ENCODE results near the gene RALGPS2.

Gene RALGPS2

DNA sequence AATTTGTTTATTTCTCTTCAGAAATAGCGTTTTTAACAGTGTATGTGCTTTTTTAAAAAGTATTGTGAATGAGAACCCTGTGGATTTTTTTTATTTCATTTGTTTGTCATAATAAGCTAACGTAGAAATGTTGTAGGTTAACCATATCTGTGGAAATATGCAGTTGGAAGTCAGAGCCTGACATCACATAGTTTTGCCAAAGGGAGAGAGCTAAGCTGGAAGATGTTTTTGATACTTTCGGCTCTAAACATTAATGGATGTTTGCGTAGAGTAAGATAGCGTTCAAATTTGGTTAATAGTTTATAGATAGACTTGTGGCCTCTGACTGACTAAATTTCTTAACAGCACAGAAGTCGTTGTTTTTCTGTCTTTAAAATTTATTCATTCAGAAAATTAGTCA is 193.3 kb downstream of the RALGPS2 start:
- DNase-seq (ENCODE audit: insufficient read length, low spot score), result no peak
- TF ChIP-seq TAF1 (IDR thresholded peaks at IDR 0.05; ENCODE audit: low read depth, low read length), result no peak
- no peak for TF ChIP-seq PAX5 (IDR thresholded peaks at IDR 0.05; ENCODE audit: insufficient read depth, low read length, severe bottlenecking)
- no peak for TF ChIP-seq POU2F2 (IDR thresholded peaks at IDR 0.05; ENCODE audit: low read depth, low read length)
- no peak for TF ChIP-seq SPI1 (IDR thresholded peaks at IDR 0.05; ENCODE audit: low read depth, low read length)
- TF ChIP-seq POLR2A (IDR thresholded peaks at IDR 0.05; ENCODE audit: low read depth, low read length), result no peak
- TF ChIP-seq POLR2AphosphoS5 (IDR thresholded peaks at IDR 0.05; ENCODE audit: low read depth, low read length), result no peak
- FAIRE-seq, result no peak

GRCh38 chr1:178918955-178919354 is 193.9 kb downstream of the RALGPS2 start:
- FAIRE-seq, result no peak
- TF ChIP-seq POLR2A (IDR thresholded peaks at IDR 0.05; ENCODE audit: low read depth, low read length), result no peak
- no peak for TF ChIP-seq POLR2AphosphoS5 (IDR thresholded peaks at IDR 0.05; ENCODE audit: low read depth, low read length)
- no peak for TF ChIP-seq POU2F2 (IDR thresholded peaks at IDR 0.05; ENCODE audit: low read depth, low read length)
- TF ChIP-seq PAX5 (IDR thresholded peaks at IDR 0.05; ENCODE audit: insufficient read depth, low read length, severe bottlenecking), result no peak
- DNase-seq (ENCODE audit: insufficient read length, low spot score), result no peak

GRCh38 chr1:178919581-178919980 is 194.5 kb downstream of the RALGPS2 start:
- no peak for DNase-seq (ENCODE audit: insufficient read length, low spot score)
- no peak for TF ChIP-seq POU2F2 (IDR thresholded peaks at IDR 0.05; ENCODE audit: low read depth, low read length)
- TF ChIP-seq POLR2AphosphoS5 (IDR thresholded peaks at IDR 0.05; ENCODE audit: low read depth, low read length), result no peak
- no peak for TF ChIP-seq SPI1 (IDR thresholded peaks at IDR 0.05; ENCODE audit: low read depth, low read length)
- no peak for TF ChIP-seq POLR2A (IDR thresholded peaks at IDR 0.05; ENCODE audit: low read depth, low read length)
- no peak for FAIRE-seq

- FAIRE-seq (peak; percentile 31), DNase-seq (ENCODE audit: insufficient read length, low spot score) (no peak)
- TF ChIP-seq POLR2A (IDR thresholded peaks at IDR 0.05; ENCODE audit: low read depth, low read length), result no peak
- no peak for TF ChIP-seq SPI1 (IDR thresholded peaks at IDR 0.05; ENCODE audit: low read depth, low read length)
- TF ChIP-seq POLR2AphosphoS5 (IDR thresholded peaks at IDR 0.05; ENCODE audit: low read depth, low read length), result no peak
- no peak for TF ChIP-seq PAX5 (IDR thresholded peaks at IDR 0.05; ENCODE audit: insufficient read depth, low read length, severe bottlenecking)
- no peak for TF ChIP-seq TAF1 (IDR thresholded peaks at IDR 0.05; ENCODE audit: low read depth, low read length)
- no peak for TF ChIP-seq POU2F2 (IDR thresholded peaks at IDR 0.05; ENCODE audit: low read depth, low read length)
These were observed 196.5 kb downstream of the RALGPS2 start for GRCh38 chr1:178921499-178921898.

DNA sequence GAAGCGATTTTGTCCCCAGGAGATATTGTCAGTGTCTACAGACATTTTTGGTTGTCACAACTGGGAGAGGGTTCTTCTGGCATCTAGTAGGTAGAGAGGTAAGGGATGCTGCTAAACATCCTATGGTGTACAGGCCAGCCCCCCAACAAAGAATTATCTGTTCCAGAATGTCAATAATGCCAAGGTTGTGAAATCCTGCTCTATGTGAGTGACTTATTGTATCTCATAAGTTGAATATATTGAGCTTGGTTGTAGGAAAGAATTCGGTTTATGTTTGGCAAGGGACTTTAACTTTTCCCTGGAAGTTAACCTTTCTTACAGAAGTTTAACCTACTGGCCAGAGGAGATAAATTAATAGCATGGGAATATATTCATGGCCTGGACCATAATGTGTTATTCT is 198.5 kb downstream of the RALGPS2 start:
- no peak for FAIRE-seq

GRCh38 chr1:178926046-178926445 is 201.0 kb downstream of the RALGPS2 start:
- TF ChIP-seq POLR2AphosphoS5 (IDR thresholded peaks at IDR 0.05; ENCODE audit: low read depth, low read length) (no peak), POU2F2 (IDR thresholded peaks at IDR 0.05; ENCODE audit: low read depth, low read length) (no peak), TAF1 (IDR thresholded peaks at IDR 0.05; ENCODE audit: low read depth, low read length) (no peak), PAX5 (IDR thresholded peaks at IDR 0.05; ENCODE audit: insufficient read depth, low read length, severe bottlenecking) (no peak), SPI1 (IDR thresholded peaks at IDR 0.05; ENCODE audit: low read depth, low read length) (peak; percentile 60; the same call in 1 of the 2 replicates)
- no peak for FAIRE-seq
- no peak for DNase-seq (ENCODE audit: insufficient read length, low spot score)

More for the DNA sequence above, 198.5 kb downstream of the RALGPS2 start:
- TF ChIP-seq SPI1 (IDR thresholded peaks at IDR 0.05; ENCODE audit: low read depth, low read length), result no peak
- TF ChIP-seq POU2F2 (IDR thresholded peaks at IDR 0.05; ENCODE audit: low read depth, low read length), result no peak
- TF ChIP-seq TAF1 (IDR thresholded peaks at IDR 0.05; ENCODE audit: low read depth, low read length), result no peak
- TF ChIP-seq POLR2A (IDR thresholded peaks at IDR 0.05; ENCODE audit: low read depth, low read length), result no peak
- TF ChIP-seq POLR2AphosphoS5 (IDR thresholded peaks at IDR 0.05; ENCODE audit: low read depth, low read length), result no peak
- no peak for TF ChIP-seq PAX5 (IDR thresholded peaks at IDR 0.05; ENCODE audit: insufficient read depth, low read length, severe bottlenecking)
- no peak for DNase-seq (ENCODE audit: insufficient read length, low spot score)

DNA sequence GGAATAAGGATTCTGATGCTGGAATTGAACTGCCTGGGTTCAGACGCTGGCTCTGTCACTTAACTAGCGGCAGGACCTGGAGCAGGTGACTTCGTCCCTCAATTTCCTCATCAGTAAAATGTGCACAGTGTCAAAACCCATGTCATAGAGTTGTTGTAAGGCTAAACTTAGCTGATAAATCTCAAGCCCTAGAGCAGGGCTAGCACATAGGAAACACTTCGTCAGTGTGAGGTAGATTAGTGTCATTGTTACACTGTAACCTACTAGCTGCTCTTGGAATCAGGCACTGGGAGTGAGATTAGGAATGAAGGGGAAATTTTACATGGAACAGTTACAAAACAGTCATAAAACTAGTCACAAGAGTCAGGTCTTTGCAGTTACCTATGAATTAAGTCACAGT is 202.0 kb downstream of the RALGPS2 start:
- FAIRE-seq (peak; percentile 64), DNase-seq (ENCODE audit: insufficient read length, low spot score) (no peak)
- TF ChIP-seq PAX5 (IDR thresholded peaks at IDR 0.05; ENCODE audit: insufficient read depth, low read length, severe bottlenecking), result no peak
- TF ChIP-seq SPI1 (IDR thresholded peaks at IDR 0.05; ENCODE audit: low read depth, low read length), result no peak
- TF ChIP-seq POU2F2 (IDR thresholded peaks at IDR 0.05; ENCODE audit: low read depth, low read length), result no peak
- no peak for TF ChIP-seq POLR2A (IDR thresholded peaks at IDR 0.05; ENCODE audit: low read depth, low read length)
- no peak for TF ChIP-seq POLR2AphosphoS5 (IDR thresholded peaks at IDR 0.05; ENCODE audit: low read depth, low read length)
- no peak for TF ChIP-seq TAF1 (IDR thresholded peaks at IDR 0.05; ENCODE audit: low read depth, low read length)

- no peak for FAIRE-seq
- TF ChIP-seq POLR2AphosphoS5 (IDR thresholded peaks at IDR 0.05; ENCODE audit: low read depth, low read length) (no peak), TAF1 (IDR thresholded peaks at IDR 0.05; ENCODE audit: low read depth, low read length) (no peak), PAX5 (IDR thresholded peaks at IDR 0.05; ENCODE audit: insufficient read depth, low read length, severe bottlenecking) (no peak), POU2F2 (IDR thresholded peaks at IDR 0.05; ENCODE audit: low read depth, low read length) (no peak), POLR2A (IDR thresholded peaks at IDR 0.05; ENCODE audit: low read depth, low read length) (no peak), SPI1 (IDR thresholded peaks at IDR 0.05; ENCODE audit: low read depth, low read length) (no peak)
These were observed 203.0 kb downstream of the RALGPS2 start for GRCh38 chr1:178928041-178928440.

DNA sequence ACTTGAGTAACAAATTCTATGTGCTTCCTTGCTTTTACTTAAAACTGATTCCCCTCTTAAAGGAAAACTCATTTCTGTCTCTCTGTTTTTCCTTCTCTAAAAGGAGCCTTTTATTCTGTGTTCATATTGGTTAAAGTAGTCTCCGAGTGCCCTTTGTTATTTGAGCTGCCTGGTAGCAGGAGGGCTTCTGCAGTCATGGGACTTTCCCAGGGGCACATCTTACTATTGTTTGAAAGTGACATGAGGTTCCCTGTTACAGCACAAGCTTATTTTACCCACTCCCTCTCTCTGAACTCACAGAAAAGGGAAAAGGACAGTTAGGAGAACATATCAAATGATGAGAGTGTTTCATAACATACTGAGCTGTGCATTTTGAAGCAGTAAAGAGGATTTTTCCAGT is 203.9 kb downstream of the RALGPS2 start:
- no peak for TF ChIP-seq SPI1 (IDR thresholded peaks at IDR 0.05; ENCODE audit: low read depth, low read length)
- no peak for TF ChIP-seq POU2F2 (IDR thresholded peaks at IDR 0.05; ENCODE audit: low read depth, low read length)
- TF ChIP-seq TAF1 (IDR thresholded peaks at IDR 0.05; ENCODE audit: low read depth, low read length), result no peak
- TF ChIP-seq POLR2A (IDR thresholded peaks at IDR 0.05; ENCODE audit: low read depth, low read length), result no peak
- no peak for TF ChIP-seq PAX5 (IDR thresholded peaks at IDR 0.05; ENCODE audit: insufficient read depth, low read length, severe bottlenecking)
- TF ChIP-seq POLR2AphosphoS5 (IDR thresholded peaks at IDR 0.05; ENCODE audit: low read depth, low read length), result no peak
- peak; percentile 61 for FAIRE-seq
- no peak for DNase-seq (ENCODE audit: insufficient read length, low spot score)

More at GRCh38 chr1:178928041-178928440, 203.0 kb downstream of the RALGPS2 start:
- no peak for DNase-seq (ENCODE audit: insufficient read length, low spot score)

DNA sequence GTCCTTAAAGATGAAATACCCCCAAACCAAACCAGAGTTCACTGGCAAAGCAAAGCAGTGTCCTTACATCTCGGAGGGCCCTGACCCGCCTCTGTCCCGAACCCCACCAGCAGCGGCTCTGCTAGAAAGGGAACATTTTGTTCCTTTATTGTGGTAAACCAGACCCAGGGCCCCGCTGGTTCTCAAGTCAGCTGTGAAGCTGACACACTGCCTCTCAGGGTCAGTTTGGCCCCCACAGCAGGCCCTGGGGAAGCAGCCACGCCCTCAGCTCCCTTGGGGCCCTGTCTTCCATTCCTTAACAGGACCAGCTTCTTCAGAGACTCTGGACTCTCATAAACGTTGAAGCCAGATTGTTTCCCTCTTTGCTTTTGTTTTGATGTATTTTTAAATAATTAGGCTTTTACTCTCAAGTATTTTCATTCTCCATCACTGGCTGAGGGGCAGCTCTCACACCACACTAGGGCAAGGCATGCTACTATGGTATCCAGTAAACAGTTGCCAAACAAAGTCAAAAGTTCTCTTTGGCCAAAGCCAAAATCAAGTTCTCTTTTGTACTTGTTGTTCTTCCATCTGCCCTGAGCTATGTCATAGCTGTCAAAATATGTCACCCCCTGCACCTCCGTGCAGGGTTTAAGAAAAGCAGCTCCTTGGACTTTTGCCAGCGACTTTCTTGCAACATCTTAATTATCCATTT is 207.0 kb downstream of the RALGPS2 start:
- no peak for TF ChIP-seq POU2F2 (IDR thresholded peaks at IDR 0.05; ENCODE audit: low read depth, low read length)
- no peak for TF ChIP-seq TAF1 (IDR thresholded peaks at IDR 0.05; ENCODE audit: low read depth, low read length)
- TF ChIP-seq POLR2AphosphoS5 (IDR thresholded peaks at IDR 0.05; ENCODE audit: low read depth, low read length), result no peak
- TF ChIP-seq SPI1 (IDR thresholded peaks at IDR 0.05; ENCODE audit: low read depth, low read length), result no peak
- no peak for TF ChIP-seq PAX5 (IDR thresholded peaks at IDR 0.05; ENCODE audit: insufficient read depth, low read length, severe bottlenecking)
- no peak for TF ChIP-seq POLR2A (IDR thresholded peaks at IDR 0.05; ENCODE audit: low read depth, low read length)
- FAIRE-seq, result no peak
- DNase-seq (ENCODE audit: insufficient read length, low spot score), result no peak
